Smooth muscle cell (in vitro differentiated cells): ENCODE results near the gene PPM1L. TPM values are rescaled to one million over a fixed set of nuclear protein-coding genes. Genes with fewer than 3 reads are reported as not detected.

Experiments
- DNase-seq: peaks from one replicate; lab custom pipeline; 2025; ENCODE audit not compliant: unreplicated experiment; lab: John Stamatoyannopoulos, UW
- H2AFZ ChIP-seq: fragments of 200-600 bp; sonication (generic); 2 replicates; pipeline ENCODE4 v1.6.0; 2016; ENCODE audit warnings: antibody characterized with exemption, low read depth, mild to moderate bottlenecking
- H3F3A ChIP-seq: fragments of 200-600 bp; sonication (generic); 2 replicates; pipeline ENCODE4 v1.6.0; 2017; ENCODE audit warnings: antibody characterized with exemption, low read depth
- H3K27ac ChIP-seq: fragments of 200-600 bp; sonication (generic); 2 replicates; pipeline ENCODE4 v1.5.1; 2016; ENCODE audit warnings: low read depth, mild to moderate bottlenecking
- H3K27me3 ChIP-seq: fragments of 200-600 bp; sonication (generic); 2 replicates; pipeline ENCODE4 v1.6.1; 2016; ENCODE audit warnings: low read depth, mild to moderate bottlenecking
- H3K36me3 ChIP-seq: fragments of 200-600 bp; sonication (generic); 2 replicates; pipeline ENCODE4 v1.5.1; 2016; ENCODE audit warnings: low read depth
- H3K4me1 ChIP-seq: fragments of 200-600 bp; sonication (generic); 2 replicates; pipeline ENCODE4 v1.5.1; 2016; ENCODE audit warnings: low read depth
- H3K4me2 ChIP-seq: fragments of 200-600 bp; sonication (generic); 2 replicates; pipeline ENCODE4 v1.6.0; 2016; ENCODE audit warnings: mild to moderate bottlenecking
- H3K4me3 ChIP-seq: fragments of 200-600 bp; sonication (generic); 2 replicates; pipeline ENCODE4 v1.5.1; 2016; ENCODE audit warnings: mild to moderate bottlenecking
- H3K79me2 ChIP-seq: fragments of 200-600 bp; sonication (generic); 2 replicates; pipeline ENCODE4 v1.6.0; 2016; ENCODE audit warnings: low read depth, mild to moderate bottlenecking
- H3K9ac ChIP-seq: fragments of 200-600 bp; sonication (generic); 2 replicates; pipeline ENCODE4 v1.6.0; 2016; ENCODE audit warnings: low read depth
- H3K9me3 ChIP-seq: fragments of 200-600 bp; sonication (generic); replicated peaks from 2 replicates; pipeline ENCODE4 v1.5.1; 2016; ENCODE audit warnings: low read depth
- H4K20me1 ChIP-seq: fragments of 200-600 bp; sonication (generic); 2 replicates; pipeline ENCODE4 v1.6.0; 2016; ENCODE audit warnings: low read depth
- WGBS: methylation state at CpG from one replicate; pipeline ENCODE4 v1.1.7; 2016; ENCODE audit warnings: low lambda C conversion rate; 5-methylcytosine and 5-hydroxymethylcytosine counted together
- polyA plus RNA-seq: library from polyadenylated mRNA; unstranded; fragments of >200 nt; fragmentation: Nextera tagmentation; extraction: Ambion mirVana; gene quantifications from 2 replicates; pipeline ENCODE4 v1.2.1, GENCODE V29; 2016
- total RNA-seq: library from RNA; depleted of rRNA; stranded (reverse); fragments of >200 nt; gene quantifications from 2 replicates; pipeline ENCODE4 v1.2.3, GENCODE V29; 2014
- TF ChIP-seq, protein P1 (sequence below): fragments of 200-600 bp; sonication (generic); IDR thresholded peaks from 2 replicates; pipeline ENCODE4 v1.5.1; 2017; ENCODE audit warnings: borderline replicate concordance, mild to moderate bottlenecking, antibody characterized with exemption; ENCODE audit not compliant: insufficient read depth, poor library complexity, severe bottlenecking

Gene PPM1L
- total and polyA plus RNA-seq, 2 experiments from 2014 or later = 0.14 to 1.9 TPM

DNA sequence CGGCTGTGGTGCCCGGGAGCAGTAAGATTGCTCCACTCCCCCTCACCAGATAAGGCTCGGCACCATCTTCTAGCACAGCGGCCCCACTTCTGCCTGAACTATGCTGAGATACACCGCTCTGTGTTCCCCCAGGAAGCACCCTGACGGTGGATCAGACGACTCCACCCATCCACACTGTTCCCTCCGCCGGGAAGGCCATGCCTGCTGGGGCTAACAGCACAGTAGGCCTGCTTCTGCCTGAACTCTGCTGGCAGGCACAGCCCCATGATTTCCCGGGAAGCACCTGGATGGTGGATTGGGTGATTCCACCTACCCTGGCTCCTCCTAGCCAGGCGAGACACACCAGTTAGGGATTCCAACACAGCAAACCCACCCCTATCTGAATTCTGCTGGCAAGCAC, 36.3 kb upstream of the PPM1L start:
- no peaks in the 10 kb centered on the region for H3K79me2 ChIP-seq
- 94% methylated on average over 11 of the region's 11 CpGs for WGBS
- H3K4me1 ChIP-seq = no peaks in the 10 kb centered on the region

GRCh38 chr3:160720123-160720746, 35.8 kb upstream of the PPM1L start:
- no peaks in the 10 kb centered on the region for H3K9me3 ChIP-seq
- TF ChIP-seq, protein P1, sequence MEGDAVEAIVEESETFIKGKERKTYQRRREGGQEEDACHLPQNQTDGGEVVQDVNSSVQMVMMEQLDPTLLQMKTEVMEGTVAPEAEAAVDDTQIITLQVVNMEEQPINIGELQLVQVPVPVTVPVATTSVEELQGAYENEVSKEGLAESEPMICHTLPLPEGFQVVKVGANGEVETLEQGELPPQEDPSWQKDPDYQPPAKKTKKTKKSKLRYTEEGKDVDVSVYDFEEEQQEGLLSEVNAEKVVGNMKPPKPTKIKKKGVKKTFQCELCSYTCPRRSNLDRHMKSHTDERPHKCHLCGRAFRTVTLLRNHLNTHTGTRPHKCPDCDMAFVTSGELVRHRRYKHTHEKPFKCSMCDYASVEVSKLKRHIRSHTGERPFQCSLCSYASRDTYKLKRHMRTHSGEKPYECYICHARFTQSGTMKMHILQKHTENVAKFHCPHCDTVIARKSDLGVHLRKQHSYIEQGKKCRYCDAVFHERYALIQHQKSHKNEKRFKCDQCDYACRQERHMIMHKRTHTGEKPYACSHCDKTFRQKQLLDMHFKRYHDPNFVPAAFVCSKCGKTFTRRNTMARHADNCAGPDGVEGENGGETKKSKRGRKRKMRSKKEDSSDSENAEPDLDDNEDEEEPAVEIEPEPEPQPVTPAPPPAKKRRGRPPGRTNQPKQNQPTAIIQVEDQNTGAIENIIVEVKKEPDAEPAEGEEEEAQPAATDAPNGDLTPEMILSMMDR = no peak
- H3F3A ChIP-seq = no peaks in the 10 kb centered on the region
- H2AFZ ChIP-seq = no peak overlapping the region
- WGBS = 80% methylated on average over 5 of the region's 5 CpGs
- no peak overlapping the region for H3K4me2 ChIP-seq
- no peak for DNase-seq
- H3K27me3 ChIP-seq = no peaks in the 10 kb centered on the region
- no peaks in the 10 kb centered on the region for H3K79me2 ChIP-seq
- no peak overlapping the region for H3K27ac ChIP-seq
- no peaks in the 10 kb centered on the region for H4K20me1 ChIP-seq
- no peaks in the 10 kb centered on the region for H3K36me3 ChIP-seq
- no peak overlapping the region for H3K4me3 ChIP-seq
- H3K4me1 ChIP-seq = no peaks in the 10 kb centered on the region
- no peak overlapping the region for H3K9ac ChIP-seq

More for the DNA sequence above, 36.3 kb upstream of the PPM1L start:
- Histone ChIP-seq H3K4me2 (no peak overlapping the region), H3K27me3 (no peaks in the 10 kb centered on the region), H4K20me1 (no peaks in the 10 kb centered on the region), H3F3A (no peaks in the 10 kb centered on the region), H3K36me3 (no peaks in the 10 kb centered on the region), H3K9me3 (no peaks in the 10 kb centered on the region), H3K9ac (no peak overlapping the region), H3K27ac (no peak overlapping the region), H3K4me3 (no peak overlapping the region), H2AFZ (no peak overlapping the region)
- TF ChIP-seq, protein P1 = no peak
- DNase-seq = no peak

- no peaks in the 10 kb centered on the region for H4K20me1 ChIP-seq
- TF ChIP-seq, protein P1 = no peak
- no peak overlapping the region for H2AFZ ChIP-seq
- H3K4me1 ChIP-seq = no peaks in the 10 kb centered on the region
- no peak overlapping the region for H3K27ac ChIP-seq
- no peaks in the 10 kb centered on the region for H3K79me2 ChIP-seq
- no peaks in the 10 kb centered on the region for H3K27me3 ChIP-seq
- H3K4me3 ChIP-seq = no peak overlapping the region
- no peak for DNase-seq
- no peaks in the 10 kb centered on the region for H3K36me3 ChIP-seq
- WGBS = 85% methylated on average over 2 of the region's 2 CpGs
- H3K4me2 ChIP-seq = no peak overlapping the region
- H3F3A ChIP-seq = no peaks in the 10 kb centered on the region
- no peak overlapping the region for H3K9ac ChIP-seq
- H3K9me3 ChIP-seq = no peaks in the 10 kb centered on the region
These were observed 33.7 kb upstream of the PPM1L start for GRCh38 chr3:160722331-160722730.

GRCh38 chr3:160725338-160725737, 30.7 kb upstream of the PPM1L start:
- WGBS = 65% methylated on average over 2 of the region's 2 CpGs
- Histone ChIP-seq H3F3A (no peaks in the 10 kb centered on the region), H4K20me1 (no peaks in the 10 kb centered on the region), H3K9me3 (no peaks in the 10 kb centered on the region), H3K79me2 (no peaks in the 10 kb centered on the region), H3K4me2 (no peak overlapping the region), H3K27me3 (peaks cover 5% of the 10 kb centered on the region), H3K4me1 (no peaks in the 10 kb centered on the region), H3K4me3 (no peak overlapping the region), H3K9ac (no peak overlapping the region), H3K36me3 (no peaks in the 10 kb centered on the region), H2AFZ (no peak overlapping the region), H3K27ac (peak overlapping the region; percentile 19)
- DNase-seq = no peak
- TF ChIP-seq, protein P1 = no peak
